PFSK-1 (cell line): ENCODE data around the gene SSX2. TPM values are rescaled to one million over a fixed set of nuclear protein-coding genes. Genes with fewer than 3 reads are reported as not detected.
"Not testable (repeated sequence)": the region's sequence is repeated elsewhere in the genome, so short reads cannot be mapped to it uniquely, and the experiment has no call there.

Experiments
- FOXP2 ChIP-seq: optimal IDR thresholded peaks from 2 replicates; pipeline ENCODE3; 2011; ENCODE audit warnings: borderline replicate concordance, control low read depth, inconsistent platforms; ENCODE audit not compliant: insufficient read depth; ENCODE audit errors: extremely low read length, extremely low read depth
- POLR2AphosphoS5 ChIP-seq: IDR thresholded peaks from 2 replicates; pipeline ENCODE4 v1.6.1; 2012; ENCODE audit warnings: low read depth, mild to moderate bottlenecking, control low read depth, low read length, moderate library complexity
- SIN3A ChIP-seq: IDR thresholded peaks from 2 replicates; pipeline ENCODE4 v1.6.1; 2012; ENCODE audit warnings: mild to moderate bottlenecking, low read length, moderate library complexity, borderline replicate concordance; ENCODE audit not compliant: insufficient read depth
- TAF1 ChIP-seq: IDR thresholded peaks from 2 replicates; pipeline ENCODE4 v1.6.1; 2012; ENCODE audit warnings: low read length, control low read depth, borderline replicate concordance; ENCODE audit not compliant: insufficient read depth
- polyA plus RNA-seq: library from polyadenylated mRNA; unstranded; fragments of >200 nt; gene quantifications from one replicate; pipeline ENCODE4 v1.2.1, GENCODE V29; 2012; ENCODE audit warnings: low read depth, missing spikeins; ENCODE audit not compliant: insufficient read length
- TF ChIP-seq, protein P1 (sequence below), 2 experiments: IDR thresholded peaks; 2 replicates each; pipeline versions ENCODE4 v1.6.1 to v1.8.0; 2011 to 2012; ENCODE audit warnings: low read depth in 2 of 2, low read length in 2 of 2, control low read depth in 1 of 2, inconsistent platforms in 1 of 2, mild to moderate bottlenecking in 1 of 2, moderate library complexity in 1 of 2; ENCODE audit not compliant: insufficient read depth in 1 of 2

SSX2 gene, protein sequence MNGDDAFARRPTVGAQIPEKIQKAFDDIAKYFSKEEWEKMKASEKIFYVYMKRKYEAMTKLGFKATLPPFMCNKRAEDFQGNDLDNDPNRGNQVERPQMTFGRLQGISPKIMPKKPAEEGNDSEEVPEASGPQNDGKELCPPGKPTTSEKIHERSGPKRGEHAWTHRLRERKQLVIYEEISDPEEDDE
- polyA plus RNA-seq: not detected

DNA sequence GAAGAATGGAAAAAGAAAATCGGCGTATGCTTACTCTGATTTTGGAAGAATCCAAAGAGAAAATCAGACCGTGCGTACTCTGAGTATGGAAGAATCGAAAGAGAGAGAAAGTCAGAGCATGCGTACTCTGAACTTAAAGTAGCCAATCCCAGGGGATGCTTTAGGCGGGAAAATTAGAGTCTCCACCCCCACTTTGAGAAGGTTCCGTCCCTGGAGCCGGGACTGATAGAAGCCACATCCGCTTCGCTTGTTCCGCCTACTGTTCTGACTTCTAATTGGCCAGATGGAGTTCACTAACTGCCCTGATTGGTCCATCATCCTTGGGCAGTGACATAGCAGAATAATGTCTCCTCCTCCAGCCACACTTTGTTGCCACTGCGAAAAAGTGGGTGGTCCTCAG is at the start of gene SSX2:
SSX2 (minus strand) TSS at position 101 of the 400 bp plus-strand sequence. CDS start 1,429 bp downstream, outside the sequence.
- TF ChIP-seq, protein P1, sequence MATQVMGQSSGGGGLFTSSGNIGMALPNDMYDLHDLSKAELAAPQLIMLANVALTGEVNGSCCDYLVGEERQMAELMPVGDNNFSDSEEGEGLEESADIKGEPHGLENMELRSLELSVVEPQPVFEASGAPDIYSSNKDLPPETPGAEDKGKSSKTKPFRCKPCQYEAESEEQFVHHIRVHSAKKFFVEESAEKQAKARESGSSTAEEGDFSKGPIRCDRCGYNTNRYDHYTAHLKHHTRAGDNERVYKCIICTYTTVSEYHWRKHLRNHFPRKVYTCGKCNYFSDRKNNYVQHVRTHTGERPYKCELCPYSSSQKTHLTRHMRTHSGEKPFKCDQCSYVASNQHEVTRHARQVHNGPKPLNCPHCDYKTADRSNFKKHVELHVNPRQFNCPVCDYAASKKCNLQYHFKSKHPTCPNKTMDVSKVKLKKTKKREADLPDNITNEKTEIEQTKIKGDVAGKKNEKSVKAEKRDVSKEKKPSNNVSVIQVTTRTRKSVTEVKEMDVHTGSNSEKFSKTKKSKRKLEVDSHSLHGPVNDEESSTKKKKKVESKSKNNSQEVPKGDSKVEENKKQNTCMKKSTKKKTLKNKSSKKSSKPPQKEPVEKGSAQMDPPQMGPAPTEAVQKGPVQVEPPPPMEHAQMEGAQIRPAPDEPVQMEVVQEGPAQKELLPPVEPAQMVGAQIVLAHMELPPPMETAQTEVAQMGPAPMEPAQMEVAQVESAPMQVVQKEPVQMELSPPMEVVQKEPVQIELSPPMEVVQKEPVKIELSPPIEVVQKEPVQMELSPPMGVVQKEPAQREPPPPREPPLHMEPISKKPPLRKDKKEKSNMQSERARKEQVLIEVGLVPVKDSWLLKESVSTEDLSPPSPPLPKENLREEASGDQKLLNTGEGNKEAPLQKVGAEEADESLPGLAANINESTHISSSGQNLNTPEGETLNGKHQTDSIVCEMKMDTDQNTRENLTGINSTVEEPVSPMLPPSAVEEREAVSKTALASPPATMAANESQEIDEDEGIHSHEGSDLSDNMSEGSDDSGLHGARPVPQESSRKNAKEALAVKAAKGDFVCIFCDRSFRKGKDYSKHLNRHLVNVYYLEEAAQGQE (IDR thresholded peaks at IDR 0.05; ENCODE audit: insufficient read depth in 1 of 2, low read depth in 2 of 2, low read length in 2 of 2): not testable (repeated sequence)
- TF ChIP-seq SIN3A, POLR2AphosphoS5: not testable (repeated sequence)

DNA sequence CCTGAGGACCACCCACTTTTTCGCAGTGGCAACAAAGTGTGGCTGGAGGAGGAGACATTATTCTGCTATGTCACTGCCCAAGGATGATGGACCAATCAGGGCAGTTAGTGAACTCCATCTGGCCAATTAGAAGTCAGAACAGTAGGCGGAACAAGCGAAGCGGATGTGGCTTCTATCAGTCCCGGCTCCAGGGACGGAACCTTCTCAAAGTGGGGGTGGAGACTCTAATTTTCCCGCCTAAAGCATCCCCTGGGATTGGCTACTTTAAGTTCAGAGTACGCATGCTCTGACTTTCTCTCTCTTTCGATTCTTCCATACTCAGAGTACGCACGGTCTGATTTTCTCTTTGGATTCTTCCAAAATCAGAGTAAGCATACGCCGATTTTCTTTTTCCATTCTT is 44.0 kb upstream of the SSX2 start, which contains the start of gene SSX2B:
SSX2B (plus strand) TSS at position 301 of the 400 bp plus-strand sequence. CDS start 1,429 bp downstream, outside the sequence.
- TF ChIP-seq SIN3A, POLR2AphosphoS5, TAF1: not testable (repeated sequence)

DNA sequence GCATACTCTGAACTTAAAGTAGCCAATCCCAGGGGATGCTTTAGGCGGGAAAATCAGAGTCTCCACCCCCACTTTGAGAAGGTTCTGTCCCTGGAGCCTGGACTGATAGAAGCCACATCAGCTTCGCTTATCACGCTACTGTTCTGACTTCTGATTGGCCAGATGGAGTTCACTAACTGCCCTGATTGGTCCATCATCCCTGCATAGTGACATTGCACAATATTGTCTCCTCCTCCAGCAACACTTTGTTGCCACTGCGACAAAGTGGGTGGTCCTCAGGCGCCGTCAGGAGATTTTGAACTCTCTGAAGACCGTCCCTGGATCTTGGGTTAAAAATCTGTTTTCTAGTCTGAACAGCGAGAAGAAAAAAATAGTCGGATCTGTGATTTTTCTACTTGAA is 52.2 kb downstream of the SSX2 start, which contains the start of gene SSX7:
SSX7 (minus strand) TSS at position 101 of the 400 bp plus-strand sequence. CDS start 1,428 bp downstream, outside the sequence.
- not testable (repeated sequence) for TF ChIP-seq FOXP2, SIN3A, POLR2AphosphoS5
